IPS-20b (cell line): ENCODE results near the gene EPAS1.

ENCODE experiments used
- H3K27ac ChIP-seq: one replicate; pipeline ENCODE4 v1.5.1; 2013; ENCODE audit warnings: low read length
- H3K27me3 ChIP-seq: 2 replicates; pipeline ENCODE4 v1.6.1; 2013; ENCODE audit warnings: mild to moderate bottlenecking, low read length, inconsistent platforms; ENCODE audit not compliant: insufficient read depth
- H3K36me3 ChIP-seq: 2 replicates; pipeline ENCODE4 v1.6.1; 2013; ENCODE audit warnings: low read depth, mild to moderate bottlenecking, inconsistent platforms, low read length, moderate library complexity; ENCODE audit not compliant: insufficient read depth
- H3K4me1 ChIP-seq: 2 replicates; pipeline ENCODE4 v1.6.1; 2013; ENCODE audit warnings: mild to moderate bottlenecking, control low read depth, inconsistent platforms, low read length, moderate library complexity; ENCODE audit not compliant: insufficient read depth
- H3K4me3 ChIP-seq: 2 replicates; pipeline ENCODE4 v1.5.1; 2013; ENCODE audit warnings: mild to moderate bottlenecking, low read length, inconsistent platforms
- H3K9ac ChIP-seq: 2 replicates; pipeline ENCODE4 v1.6.1; 2013; ENCODE audit warnings: low read depth, mild to moderate bottlenecking, inconsistent platforms, low read length, moderate library complexity
- H3K9me3 ChIP-seq: 2 replicates; pipeline ENCODE4 v1.6.1; 2013; ENCODE audit warnings: mild to moderate bottlenecking, low read depth, low read length, inconsistent platforms; ENCODE audit not compliant: insufficient read depth

The EPAS1 gene

GRCh38 chr2:46262248-46262938 is 34.8 kb upstream of the EPAS1 start:
- Histone ChIP-seq H3K9ac (no peak overlapping the region), H3K36me3 (no peaks in the 10 kb centered on the region), H3K4me1 (no peaks in the 10 kb centered on the region), H3K27me3 (no peaks in the 10 kb centered on the region), H3K4me3 (no peak overlapping the region), H3K9me3 (no peaks in the 10 kb centered on the region), H3K27ac (no peak overlapping the region)

DNA sequence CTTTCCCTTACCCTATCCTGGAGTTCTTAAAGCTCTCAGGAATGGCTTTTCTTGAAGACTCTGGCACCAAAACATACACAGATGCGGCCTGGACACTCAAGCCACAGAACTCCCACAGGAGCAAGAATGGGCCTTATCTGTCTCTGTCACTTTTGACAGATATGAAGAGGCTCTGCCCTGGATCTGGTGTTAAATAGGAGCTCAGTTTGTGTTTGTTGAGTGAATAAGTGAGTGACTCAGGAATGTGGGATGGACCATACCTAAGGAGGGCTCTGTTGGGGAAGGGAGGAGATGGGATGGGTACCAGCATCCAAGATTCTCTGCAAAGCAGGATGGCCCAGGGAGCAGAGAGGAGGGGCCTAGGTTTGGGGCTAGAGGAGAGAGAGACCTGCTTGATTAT is 33.9 kb upstream of the EPAS1 start:
- H3K36me3 ChIP-seq = no peaks in the 10 kb centered on the region
- no peak overlapping the region for H3K9ac ChIP-seq
- no peaks in the 10 kb centered on the region for H3K9me3 ChIP-seq

GRCh38 chr2:46264447-46264846 is 32.8 kb upstream of the EPAS1 start:
- no peak overlapping the region for H3K9ac ChIP-seq

More for the DNA sequence above, 33.9 kb upstream of the EPAS1 start:
- Histone ChIP-seq H3K4me1 (no peaks in the 10 kb centered on the region), H3K27me3 (no peaks in the 10 kb centered on the region), H3K4me3 (no peak overlapping the region), H3K27ac (no peak overlapping the region)

GRCh38 chr2:46266134-46266533 is 31.1 kb upstream of the EPAS1 start:
- H3K4me1 ChIP-seq = no peaks in the 10 kb centered on the region
- no peaks in the 10 kb centered on the region for H3K36me3 ChIP-seq
- H3K27ac ChIP-seq = no peak overlapping the region
- no peak overlapping the region for H3K9ac ChIP-seq
- H3K27me3 ChIP-seq = no peaks in the 10 kb centered on the region
- no peaks in the 10 kb centered on the region for H3K9me3 ChIP-seq
- no peak overlapping the region for H3K4me3 ChIP-seq

More at GRCh38 chr2:46264447-46264846, 32.8 kb upstream of the EPAS1 start:
- no peaks in the 10 kb centered on the region for H3K36me3 ChIP-seq
- H3K9me3 ChIP-seq = no peaks in the 10 kb centered on the region
- no peak overlapping the region for H3K4me3 ChIP-seq
- H3K4me1 ChIP-seq = no peaks in the 10 kb centered on the region
- H3K27ac ChIP-seq = no peak overlapping the region
- no peaks in the 10 kb centered on the region for H3K27me3 ChIP-seq

DNA sequence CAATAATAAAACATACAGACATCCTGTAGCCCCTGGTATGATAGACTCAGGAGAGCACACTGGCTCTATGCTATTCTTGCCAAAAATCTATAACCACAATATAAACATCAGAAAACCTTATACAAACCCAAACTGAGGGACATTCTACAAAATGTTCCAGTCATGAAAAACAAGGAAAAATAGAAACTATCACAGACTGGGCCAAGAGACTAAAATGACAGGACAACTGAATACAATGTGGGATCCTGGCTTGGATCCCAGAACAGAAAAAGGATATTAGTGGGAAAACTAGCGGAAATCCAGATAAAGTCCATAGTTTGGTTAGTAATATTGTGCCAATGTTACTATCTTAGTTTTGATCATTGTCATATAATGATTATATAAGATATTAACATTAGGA is 29.6 kb upstream of the EPAS1 start:
- no peaks in the 10 kb centered on the region for H3K4me1 ChIP-seq
- no peak overlapping the region for H3K9ac ChIP-seq
- H3K27ac ChIP-seq = no peak overlapping the region
- H3K4me3 ChIP-seq = no peak overlapping the region
- no peaks in the 10 kb centered on the region for H3K36me3 ChIP-seq
- no peaks in the 10 kb centered on the region for H3K9me3 ChIP-seq
- no peaks in the 10 kb centered on the region for H3K27me3 ChIP-seq

DNA sequence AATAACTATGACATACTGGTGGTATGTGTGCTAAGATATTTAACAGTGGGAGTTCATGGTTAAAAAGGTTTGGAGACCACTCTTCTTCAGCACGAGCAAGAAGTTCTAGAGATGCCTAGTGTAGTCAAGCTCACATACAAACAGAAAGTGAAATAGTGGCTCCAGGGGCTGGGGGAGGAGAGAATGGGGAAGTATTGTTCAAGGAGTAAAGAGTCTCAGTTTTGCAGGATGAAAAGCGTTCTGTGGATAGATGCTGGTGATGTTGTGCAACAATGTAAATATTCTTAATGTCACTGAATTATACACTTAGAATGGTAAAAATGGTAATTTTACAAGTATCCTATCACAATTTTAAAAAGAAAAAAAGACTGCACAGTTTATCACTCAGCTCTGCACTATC is 29.0 kb upstream of the EPAS1 start:
- Histone ChIP-seq H3K4me3 (no peak overlapping the region), H3K9ac (no peak overlapping the region), H3K27me3 (no peaks in the 10 kb centered on the region), H3K9me3 (no peaks in the 10 kb centered on the region), H3K4me1 (no peaks in the 10 kb centered on the region), H3K36me3 (no peaks in the 10 kb centered on the region), H3K27ac (no peak overlapping the region)

GRCh38 chr2:46269001-46269400 is 28.2 kb upstream of the EPAS1 start:
- Histone ChIP-seq H3K4me3 (no peak overlapping the region), H3K27ac (no peak overlapping the region), H3K9me3 (no peaks in the 10 kb centered on the region)

DNA sequence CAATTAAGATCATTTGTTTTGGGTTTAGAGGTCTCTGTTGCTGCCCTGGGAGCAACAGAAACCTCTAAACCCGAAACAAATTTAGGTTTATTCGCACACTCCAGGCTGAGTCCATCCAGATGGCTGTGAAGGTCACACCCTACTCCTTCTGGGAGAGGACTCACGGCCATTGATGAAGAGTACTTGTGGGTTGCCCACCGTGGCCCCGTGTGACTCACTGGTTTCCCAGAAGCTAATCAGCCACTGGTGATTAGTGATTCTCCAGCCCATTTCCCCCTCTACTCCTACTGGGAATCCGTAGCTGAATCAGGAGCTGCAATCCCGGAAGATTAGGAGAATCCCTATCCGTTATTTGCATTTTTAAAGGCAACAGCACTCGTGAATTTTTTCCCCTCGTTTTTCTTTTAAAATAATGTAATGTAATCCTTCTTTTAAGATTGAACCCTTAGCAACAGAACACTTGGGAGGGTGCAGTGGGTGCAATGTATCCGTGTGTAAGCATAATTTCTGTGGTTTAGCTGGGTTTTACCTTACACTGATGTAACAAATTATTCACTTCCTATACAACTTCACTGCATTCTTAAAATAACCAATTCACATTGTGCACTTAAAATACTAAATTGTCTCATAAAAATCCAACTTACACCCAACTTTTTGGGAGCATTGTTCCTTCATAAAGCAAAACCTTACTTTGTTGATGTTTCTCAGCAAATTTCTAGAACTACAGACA is 27.5 kb upstream of the EPAS1 start:
- Histone ChIP-seq H3K27me3 (no peaks in the 10 kb centered on the region), H3K27ac (no peak overlapping the region), H3K4me3 (no peak overlapping the region), H3K9me3 (no peaks in the 10 kb centered on the region), H3K9ac (no peak overlapping the region), H3K4me1 (no peaks in the 10 kb centered on the region), H3K36me3 (no peaks in the 10 kb centered on the region)

More at GRCh38 chr2:46269001-46269400, 28.2 kb upstream of the EPAS1 start:
- H3K27me3 ChIP-seq = no peaks in the 10 kb centered on the region
- H3K9ac ChIP-seq = no peak overlapping the region
- no peaks in the 10 kb centered on the region for H3K36me3 ChIP-seq
- no peaks in the 10 kb centered on the region for H3K4me1 ChIP-seq

DNA sequence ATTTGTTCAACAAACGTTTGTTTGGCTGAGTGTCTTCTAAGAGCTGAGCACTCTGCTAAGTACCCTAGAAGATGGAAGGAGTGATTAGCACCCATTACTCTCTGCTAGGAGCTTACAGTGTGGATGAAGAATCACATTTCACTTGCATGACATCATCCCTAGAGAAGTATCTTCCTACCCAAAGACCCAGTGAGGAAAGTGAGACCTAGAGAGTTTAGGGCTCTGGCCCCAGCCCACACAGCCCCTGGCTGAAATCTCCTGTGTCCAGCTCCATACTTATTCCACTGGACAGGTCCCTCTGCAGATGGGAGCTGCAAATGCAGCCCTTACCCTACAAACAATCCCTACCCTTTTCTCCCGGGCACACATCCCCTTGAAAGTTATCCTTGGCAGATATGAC is 26.8 kb upstream of the EPAS1 start:
- Histone ChIP-seq H3K4me1 (no peaks in the 10 kb centered on the region), H3K27ac (no peak overlapping the region)

DNA sequence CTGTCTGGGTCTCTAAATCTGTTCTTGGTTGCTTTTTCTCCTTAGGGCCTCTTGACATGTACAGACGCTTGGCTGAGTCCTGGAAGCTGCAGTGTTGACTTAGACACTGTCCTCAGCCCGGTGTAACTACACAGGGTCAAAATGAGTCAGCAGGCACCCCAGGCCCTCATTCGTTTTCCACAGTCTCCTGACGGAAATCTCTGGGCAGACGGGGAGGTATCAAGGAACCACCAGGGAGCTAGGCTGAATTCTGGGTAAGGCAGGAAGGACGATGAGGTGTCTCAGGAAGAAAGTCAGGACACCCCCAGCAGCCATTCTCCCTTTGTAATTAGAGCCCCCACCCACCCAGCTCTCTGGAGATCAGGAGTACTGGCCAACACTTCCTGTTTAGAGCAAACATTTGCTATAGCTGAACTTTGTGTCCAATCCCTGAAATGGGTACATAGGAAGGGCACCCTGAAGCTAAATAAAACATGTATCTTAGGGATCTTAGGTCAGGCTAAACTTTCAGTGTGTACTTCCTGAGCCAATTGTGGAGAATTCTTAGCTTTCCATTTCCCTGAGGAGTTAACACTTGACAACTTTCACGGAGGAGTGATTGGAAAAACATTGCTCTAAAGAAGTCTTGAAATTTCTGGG is 23.9 kb upstream of the EPAS1 start:
- Histone ChIP-seq H3K9ac (no peak overlapping the region), H3K27me3 (no peaks in the 10 kb centered on the region), H3K27ac (no peak overlapping the region), H3K4me3 (no peak overlapping the region), H3K36me3 (no peaks in the 10 kb centered on the region), H3K4me1 (peaks cover 4% of the 10 kb centered on the region; the same call in 1 of the 2 replicates), H3K9me3 (no peaks in the 10 kb centered on the region)

More for the DNA sequence above, 26.8 kb upstream of the EPAS1 start:
- Histone ChIP-seq H3K9me3 (no peaks in the 10 kb centered on the region), H3K9ac (no peak overlapping the region), H3K27me3 (no peaks in the 10 kb centered on the region), H3K4me3 (no peak overlapping the region), H3K36me3 (no peaks in the 10 kb centered on the region)

GRCh38 chr2:46273919-46274318 is 23.3 kb upstream of the EPAS1 start:
- H3K27ac ChIP-seq = no peak overlapping the region
- H3K9ac ChIP-seq = no peak overlapping the region
- H3K27me3 ChIP-seq = no peaks in the 10 kb centered on the region
- no peak overlapping the region for H3K4me3 ChIP-seq
- no peaks in the 10 kb centered on the region for H3K9me3 ChIP-seq
- no peaks in the 10 kb centered on the region for H3K36me3 ChIP-seq
- peaks cover 4% of the 10 kb centered on the region; the same call in 1 of the 2 replicates for H3K4me1 ChIP-seq

- peaks cover 4% of the 10 kb centered on the region; the same call in 1 of the 2 replicates for H3K4me1 ChIP-seq
- H3K4me3 ChIP-seq = no peak overlapping the region
- no peaks in the 10 kb centered on the region for H3K9me3 ChIP-seq
- no peak overlapping the region for H3K27ac ChIP-seq
- no peak overlapping the region for H3K9ac ChIP-seq
- no peaks in the 10 kb centered on the region for H3K27me3 ChIP-seq
- H3K36me3 ChIP-seq = no peaks in the 10 kb centered on the region
These were observed 22.6 kb upstream of the EPAS1 start for GRCh38 chr2:46274586-46274985.
